Hematopoietic multipotent progenitor cell (in vitro differentiated cells): ENCODE data around the gene CETN2. TPM values are rescaled to one million over a fixed set of nuclear protein-coding genes. Genes with fewer than 3 reads are reported as not detected.
"Not testable (repeated sequence)": the region's sequence is repeated elsewhere in the genome, so short reads cannot be mapped to it uniquely, and the experiment has no call there.

ENCODE experiments used
- DNase-seq, 3 donors: peaks; one replicate each; pipeline ENCODE4 v3.0.0-alpha.2; 2011 to 2015; ENCODE audit warnings: low read depth in 2 of 3, low spot score in 2 of 3
- total RNA-seq: library from RNA; depleted of rRNA; stranded (reverse); fragments of >200 nt; gene quantifications from one replicate; pipeline ENCODE4 v1.2.3, GENCODE V29; 2012

The CETN2 gene
- total RNA-seq, 1 donor: 5.4 TPM

DNA sequence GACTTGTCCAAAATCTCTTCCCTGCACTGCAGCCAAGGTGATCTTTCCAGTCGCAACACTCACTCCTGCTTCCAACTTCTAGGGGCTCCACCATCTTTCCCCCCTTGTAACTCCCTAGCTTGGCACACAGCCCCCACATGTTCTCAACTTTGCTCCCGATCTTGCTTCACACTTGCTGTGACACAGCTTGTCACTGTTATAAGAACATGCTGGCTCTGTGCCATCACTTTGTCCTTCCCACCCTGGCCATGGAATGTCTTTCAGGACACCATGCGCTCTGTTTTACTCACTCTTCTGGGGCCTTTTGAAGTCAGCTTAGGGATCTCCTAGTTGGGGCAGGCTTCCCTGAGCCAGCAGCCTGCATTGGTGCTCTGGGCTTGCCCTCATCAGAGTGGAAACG is 2.8 kb upstream of the CETN2 start:
- no peak for DNase-seq

DNA sequence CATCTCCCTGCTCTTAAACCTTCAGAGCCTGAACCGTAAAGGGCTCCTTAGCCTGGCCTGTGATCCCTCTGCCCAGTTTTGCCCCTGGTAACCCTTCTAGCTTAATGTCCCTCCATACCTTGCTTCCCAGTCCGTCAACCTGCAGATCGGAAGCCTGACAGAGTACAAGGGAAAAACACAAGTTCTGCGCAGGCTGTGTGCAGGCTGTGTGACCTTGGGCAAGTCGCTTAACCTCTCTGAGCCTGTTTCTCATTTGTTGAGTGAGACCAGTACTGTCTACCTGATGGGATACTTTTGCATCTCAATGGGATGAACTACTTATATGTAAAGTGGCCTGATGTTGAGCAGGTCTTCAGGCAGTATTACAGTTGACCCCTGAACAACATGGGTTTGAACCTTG is 2.0 kb upstream of the CETN2 start:
- no peak for DNase-seq

DNA sequence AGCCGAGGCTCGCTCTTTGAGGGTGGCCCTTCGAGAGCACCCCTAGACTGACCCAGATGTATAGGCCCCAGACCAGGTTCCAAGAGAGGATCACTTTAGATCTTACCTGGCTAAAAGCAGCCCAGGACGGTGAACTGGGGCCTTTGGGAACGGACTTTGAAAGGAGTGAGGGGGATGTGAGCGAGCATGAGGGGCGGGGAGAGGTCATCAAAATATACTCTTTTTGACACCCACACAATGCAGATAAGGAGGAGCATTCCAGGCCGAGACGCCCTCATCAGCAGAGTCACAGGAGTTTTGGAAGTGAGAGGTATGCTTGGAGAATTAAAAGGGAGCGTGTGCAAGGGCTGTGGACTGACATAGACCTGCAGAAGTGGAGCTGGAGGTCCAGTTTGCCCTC is 834 bp upstream of the CETN2 start:
- DNase-seq: no peak

GRCh38 chrX:152824841-152825374 is 5.6 kb downstream of the CETN2 start:
- no peak for DNase-seq

- DNase-seq: no peak
Observed at GRCh38 chrX:152823657-152824056, 6.9 kb downstream of the CETN2 start.

GRCh38 chrX:152822383-152823086 is 8.0 kb downstream of the CETN2 start:
- DNase-seq: no peak

DNA sequence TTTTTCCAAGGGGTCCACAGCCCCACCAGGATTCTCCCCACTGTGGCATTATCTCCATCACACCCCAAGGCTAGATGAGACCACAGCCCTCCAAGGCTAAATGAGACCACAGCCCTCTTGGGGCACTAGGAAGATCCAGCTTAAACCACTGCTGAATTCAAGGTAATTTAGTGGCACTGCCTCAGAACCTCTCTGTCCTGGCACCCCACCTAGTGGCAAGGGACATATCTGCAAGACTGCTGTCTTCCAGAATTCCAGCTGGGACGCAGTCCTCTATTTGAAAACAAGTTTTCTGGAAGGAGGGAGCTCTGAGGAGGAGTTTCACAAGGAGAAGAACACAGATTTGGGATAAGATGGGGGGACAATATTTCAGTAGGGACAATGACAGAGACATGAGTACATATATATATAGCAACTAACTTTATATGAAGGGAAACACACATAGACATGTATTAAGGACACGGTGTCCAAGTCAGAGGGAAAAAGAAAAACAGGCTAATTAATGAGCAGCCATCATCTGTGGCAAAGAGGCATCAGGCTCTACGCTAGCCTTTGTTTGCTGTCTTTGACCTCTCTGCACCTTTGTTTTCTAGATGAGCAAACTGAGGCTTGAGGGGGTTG is 9.3 kb downstream of the CETN2 start:
- peak in 1 of 3 donors; percentile 21 for DNase-seq

GRCh38 chrX:152819732-152820131 is 10.8 kb downstream of the CETN2 start:
- no peak for DNase-seq

- DNase-seq: no peak
Observed at GRCh38 chrX:152819266-152819665, 11.3 kb downstream of the CETN2 start.

- DNase-seq: no peak
Observed at GRCh38 chrX:152818356-152818755, 12.2 kb downstream of the CETN2 start.

DNA sequence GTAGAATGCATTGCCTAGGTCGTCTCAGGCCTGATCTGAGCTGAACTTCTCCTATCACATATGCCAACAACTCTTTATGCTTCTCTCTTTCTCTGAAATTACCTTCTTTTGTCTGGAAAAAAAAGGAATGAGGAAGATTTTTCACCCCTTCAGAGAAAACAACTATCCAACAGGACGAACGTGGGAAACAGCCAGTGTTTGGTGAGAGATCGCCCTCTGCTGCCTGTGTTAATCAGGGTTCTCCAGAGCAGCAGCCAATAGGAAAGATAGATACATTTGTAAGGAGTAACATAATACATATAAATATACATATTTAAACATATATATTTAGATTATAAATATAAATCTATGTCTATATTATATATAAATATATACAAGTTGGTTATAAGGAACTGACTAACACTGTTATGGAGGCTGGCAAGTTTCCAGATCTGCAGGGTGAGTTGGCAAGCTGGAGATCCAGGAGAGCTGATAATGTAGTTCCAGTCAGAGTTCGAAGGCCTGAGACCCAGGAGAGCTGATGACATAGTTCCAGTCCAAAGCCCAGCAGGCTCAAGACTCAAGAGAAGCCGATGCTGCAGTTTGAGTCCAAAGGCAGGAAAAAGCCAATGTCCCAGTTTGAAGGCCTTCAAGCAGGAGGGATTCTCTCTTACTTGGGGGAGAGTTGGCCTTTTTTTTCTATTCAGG is 13.3 kb downstream of the CETN2 start:
- DNase-seq: peak in 1 of 3 donors; percentile 44

GRCh38 chrX:152814048-152814447 is 16.5 kb downstream of the CETN2 start:
- DNase-seq: no peak

DNA sequence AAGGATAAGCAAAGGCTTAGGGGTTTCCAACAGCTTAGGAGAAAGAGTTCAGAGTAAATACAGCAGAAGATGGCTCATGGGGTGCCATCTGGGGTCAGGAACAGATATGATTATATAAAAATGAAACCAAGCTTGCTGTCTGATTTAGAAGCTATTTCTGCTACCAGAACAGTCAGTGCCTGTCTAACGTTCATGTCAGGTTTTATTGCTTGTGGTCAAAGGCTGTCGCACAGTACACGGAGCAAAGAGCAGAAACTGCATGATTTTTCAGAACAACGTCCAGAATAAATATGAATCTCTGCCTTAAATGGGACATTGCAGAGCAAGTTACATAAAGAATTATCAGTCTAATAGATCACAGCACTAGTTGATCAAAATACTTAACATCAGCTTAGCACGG is 17.4 kb downstream of the CETN2 start:
- peak in 1 of 3 donors; percentile 7 for DNase-seq

DNA sequence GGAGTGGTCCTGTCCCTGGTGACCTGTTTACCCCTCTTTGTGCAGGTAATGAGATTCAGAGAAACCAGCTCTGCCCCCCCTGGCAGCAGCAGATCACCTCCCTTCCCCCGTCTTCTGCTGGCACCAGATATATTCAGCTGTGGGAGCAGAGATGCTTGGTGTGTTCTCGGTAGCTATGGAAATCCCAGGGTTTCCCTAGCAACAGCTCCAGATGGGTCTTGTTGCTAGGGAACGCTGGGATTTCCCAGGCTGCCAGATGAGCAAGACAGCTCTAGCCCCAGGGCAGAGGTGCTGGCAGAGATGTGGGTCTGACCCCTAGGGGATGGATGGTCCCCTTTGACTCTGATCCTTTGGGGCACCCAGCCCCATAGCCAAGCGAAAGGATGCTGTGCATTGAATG is 20.2 kb downstream of the CETN2 start:
- no peak for DNase-seq

DNA sequence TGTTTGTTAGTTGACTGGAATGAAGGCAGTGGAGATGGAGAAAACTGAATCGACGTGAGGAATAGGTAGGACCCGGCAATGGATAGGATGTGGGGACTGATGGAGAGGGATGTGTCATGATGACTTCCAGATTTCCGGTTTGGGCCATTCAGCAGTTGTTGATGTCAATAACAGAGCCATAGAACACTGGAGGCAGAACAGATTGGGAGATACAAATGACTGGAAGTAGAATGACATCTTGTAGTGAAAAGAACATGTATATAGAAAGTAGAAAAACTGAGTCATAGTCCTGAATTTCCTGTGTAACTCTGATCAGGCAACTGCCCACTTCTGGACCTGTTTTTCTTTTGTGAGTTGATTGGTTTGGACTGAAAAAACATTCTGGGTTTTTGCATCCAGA is 24.5 kb downstream of the CETN2 start:
- DNase-seq: no peak

GRCh38 chrX:152798945-152799344 is 31.6 kb downstream of the CETN2 start:
- no peak for DNase-seq

DNA sequence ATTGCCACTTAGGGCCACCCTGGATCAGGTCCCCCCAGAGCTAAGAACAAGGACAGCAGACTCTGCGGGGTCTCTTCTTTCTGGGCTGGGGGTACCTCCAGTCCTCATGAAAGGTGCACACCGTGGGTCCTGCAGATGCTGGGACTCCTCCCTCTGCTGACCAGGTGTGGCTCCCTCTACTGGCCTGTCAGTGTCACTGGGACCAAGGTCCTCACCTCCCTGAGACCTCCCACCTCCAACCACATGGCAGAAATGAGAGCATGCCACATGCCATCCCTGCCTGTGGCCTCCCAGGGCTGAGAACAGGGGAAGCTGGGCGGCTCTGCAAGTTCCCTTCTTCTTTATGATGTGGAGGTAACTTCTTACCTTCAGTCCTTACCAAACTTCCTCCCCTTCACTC is 43.5 kb downstream of the CETN2 start:
- not testable (repeated sequence) for DNase-seq

Other genes with a start within 250 kb of the CETN2 start
- under 0.01 TPM for gene GABRQ, start 192.9 kb downstream of the CETN2 start, total RNA-seq
- gene MAGEA3, start 132.0 kb downstream of the CETN2 start, total RNA-seq: not detected
- gene CSAG2, start 121.5 kb downstream of the CETN2 start, total RNA-seq: not detected
- not detected for gene MAGEA2B, start 116.1 kb downstream of the CETN2 start, total RNA-seq
- not detected for gene CSAG1, start 97.0 kb downstream of the CETN2 start, total RNA-seq
- not detected for gene MAGEA12, start 97.0 kb downstream of the CETN2 start, total RNA-seq
- not detected for gene MAGEA2, start 76.9 kb downstream of the CETN2 start, total RNA-seq
- not detected for gene CSAG3, start 71.5 kb downstream of the CETN2 start, total RNA-seq
- gene MAGEA6, start 61.1 kb downstream of the CETN2 start, total RNA-seq: not detected
- 11.6 TPM for gene NSDHL, start 306 bp upstream of the CETN2 start, total RNA-seq
- gene ZNF185, start 67.3 kb upstream of the CETN2 start, total RNA-seq: 20.5 TPM
- not detected for gene PNMA5, start 163.4 kb upstream of the CETN2 start, total RNA-seq
- 2.2 TPM for gene PNMA3, start 225.7 kb upstream of the CETN2 start, total RNA-seq
- gene PNMA6A, start 241.7 kb upstream of the CETN2 start, total RNA-seq: 4.6 TPM